Coronary artery (tissue), 2 donors: ENCODE measurements around the gene TECTA.
"Not testable (repeated sequence)": the region's sequence is repeated elsewhere in the genome, so short reads cannot be mapped to it uniquely, and the experiment has no call there.

ENCODE experiments used
- DNase-seq: peaks from one replicate; pipeline ENCODE4 v3.0.0-alpha.2; 2017; ENCODE audit warnings: low spot score
- H3K27ac ChIP-seq, 2 donors: fragments of 200-600 bp; sonication (generic); one replicate each; pipeline ENCODE4 v1.5.1; 2016 to 2019
- H3K4me3 ChIP-seq: fragments of 200-600 bp; sonication (generic); 2 replicates; pipeline ENCODE4 v1.5.1; 2016; ENCODE audit warnings: mild to moderate bottlenecking, moderate library complexity
- TF ChIP-seq, protein P1 (sequence below): fragments of 200-600 bp; sonication (generic); IDR thresholded peaks from one replicate; pipeline ENCODE4 v1.5.1; 2019; ENCODE audit warnings: antibody characterized with exemption

The TECTA gene

DNA sequence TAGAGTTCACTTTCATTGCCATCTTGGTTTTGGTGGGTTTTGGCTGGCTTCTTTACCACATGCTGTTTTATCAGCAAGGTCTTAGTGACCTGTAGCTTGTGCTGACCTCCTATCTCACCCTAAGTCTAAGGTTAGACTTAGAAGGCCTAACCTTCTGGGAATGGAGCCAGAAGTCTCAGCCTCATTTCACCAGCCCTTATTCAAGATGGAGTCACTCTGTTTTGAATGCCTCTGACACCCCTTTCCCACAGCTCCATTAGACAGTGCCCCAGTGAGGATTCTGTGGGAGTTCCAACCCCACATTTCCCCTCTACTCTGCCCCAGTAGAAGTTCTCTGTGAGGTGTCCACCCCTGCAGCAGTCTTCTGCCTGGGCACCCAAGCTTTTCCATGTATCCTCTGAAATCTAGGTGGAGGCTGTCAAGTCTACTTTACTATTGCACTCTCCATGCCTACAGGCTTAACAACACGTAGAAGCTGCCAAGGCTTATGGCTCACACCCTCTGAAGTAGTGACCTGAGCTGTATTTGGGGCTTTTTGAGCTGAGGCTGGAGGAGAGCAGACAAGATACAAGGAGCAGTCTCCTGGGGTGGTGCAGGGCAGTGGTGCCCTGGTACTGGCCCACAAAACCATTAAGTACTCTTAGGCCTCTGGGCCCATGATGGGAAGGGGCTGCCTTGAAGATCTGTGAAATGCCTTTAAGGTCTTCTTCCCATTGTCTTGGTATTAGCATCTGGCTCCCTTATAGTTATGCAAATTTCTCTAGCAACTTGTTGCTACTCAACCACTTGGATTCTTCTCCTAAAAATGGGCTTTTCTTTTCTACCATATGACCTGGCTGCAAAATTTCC, 125.6 kb downstream of the TECTA start:
- no peak for DNase-seq
- TF ChIP-seq, protein P1, sequence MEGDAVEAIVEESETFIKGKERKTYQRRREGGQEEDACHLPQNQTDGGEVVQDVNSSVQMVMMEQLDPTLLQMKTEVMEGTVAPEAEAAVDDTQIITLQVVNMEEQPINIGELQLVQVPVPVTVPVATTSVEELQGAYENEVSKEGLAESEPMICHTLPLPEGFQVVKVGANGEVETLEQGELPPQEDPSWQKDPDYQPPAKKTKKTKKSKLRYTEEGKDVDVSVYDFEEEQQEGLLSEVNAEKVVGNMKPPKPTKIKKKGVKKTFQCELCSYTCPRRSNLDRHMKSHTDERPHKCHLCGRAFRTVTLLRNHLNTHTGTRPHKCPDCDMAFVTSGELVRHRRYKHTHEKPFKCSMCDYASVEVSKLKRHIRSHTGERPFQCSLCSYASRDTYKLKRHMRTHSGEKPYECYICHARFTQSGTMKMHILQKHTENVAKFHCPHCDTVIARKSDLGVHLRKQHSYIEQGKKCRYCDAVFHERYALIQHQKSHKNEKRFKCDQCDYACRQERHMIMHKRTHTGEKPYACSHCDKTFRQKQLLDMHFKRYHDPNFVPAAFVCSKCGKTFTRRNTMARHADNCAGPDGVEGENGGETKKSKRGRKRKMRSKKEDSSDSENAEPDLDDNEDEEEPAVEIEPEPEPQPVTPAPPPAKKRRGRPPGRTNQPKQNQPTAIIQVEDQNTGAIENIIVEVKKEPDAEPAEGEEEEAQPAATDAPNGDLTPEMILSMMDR: no peak
- Histone ChIP-seq H3K27ac (no peak overlapping the region), H3K4me3 (no peak overlapping the region)

GRCh38 chr11:121228851-121229250, 127.8 kb downstream of the TECTA start:
- H3K27ac ChIP-seq: no peak overlapping the region
- TF ChIP-seq, protein P1: no peak
- H3K4me3 ChIP-seq: no peak overlapping the region
- no peak for DNase-seq

DNA sequence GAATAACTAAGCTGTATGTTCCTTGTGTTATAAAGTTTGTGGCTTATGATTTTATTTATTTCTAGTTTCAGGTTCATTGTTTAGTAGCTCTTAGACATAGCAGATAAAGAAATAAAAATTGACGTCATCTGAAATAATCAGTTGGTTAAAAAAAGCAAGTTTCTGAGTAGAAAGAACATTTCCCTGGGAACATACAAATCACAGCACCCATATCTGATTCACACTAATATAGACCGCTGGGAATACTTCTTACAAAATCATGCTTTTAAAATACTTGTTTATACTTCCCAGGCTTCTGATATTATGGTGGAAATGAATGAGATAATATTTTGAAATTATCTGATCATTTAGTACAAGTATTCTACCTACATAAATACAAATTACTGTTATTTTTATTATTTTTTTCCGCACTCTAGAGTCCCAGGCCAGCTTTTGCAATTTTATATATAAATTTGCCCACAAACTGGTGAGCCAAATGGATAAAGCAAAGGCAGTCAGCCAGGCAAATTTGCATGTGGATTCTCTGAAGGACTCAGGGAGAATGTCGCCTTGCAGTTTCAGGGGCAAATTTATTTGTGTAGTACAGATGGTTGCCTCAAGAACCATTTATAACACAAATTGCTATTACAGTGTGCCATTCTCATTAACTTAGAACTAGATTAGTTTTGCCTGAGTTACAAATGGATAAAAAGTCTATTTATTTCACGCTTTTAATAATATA, 128.6 kb downstream of the TECTA start:
- Histone ChIP-seq H3K4me3 (no peak overlapping the region), H3K27ac (no peak overlapping the region)
- TF ChIP-seq, protein P1: no peak
- DNase-seq: no peak

- no peak for DNase-seq
- Histone ChIP-seq H3K27ac (no peak overlapping the region), H3K4me3 (no peak overlapping the region)
- TF ChIP-seq, protein P1: no peak
Measured at GRCh38 chr11:121231576-121232278, 130.7 kb downstream of the TECTA start.

- Histone ChIP-seq H3K27ac (no peak overlapping the region), H3K4me3 (no peak overlapping the region)
- TF ChIP-seq, protein P1: no peak
- DNase-seq: no peak
Measured at GRCh38 chr11:121235057-121235456, 134.0 kb downstream of the TECTA start.

GRCh38 chr11:121236115-121237001, 135.3 kb downstream of the TECTA start:
- TF ChIP-seq, protein P1: no peak
- H3K27ac ChIP-seq: no peak overlapping the region
- no peak overlapping the region for H3K4me3 ChIP-seq
- no peak for DNase-seq

- H3K27ac ChIP-seq, H3K4me3 ChIP-seq: not testable (repeated sequence)
Measured at GRCh38 chr11:121237247-121237646, 136.2 kb downstream of the TECTA start.

More at GRCh38 chr11:121237247-121237646, 136.2 kb downstream of the TECTA start:
- not testable (repeated sequence) for DNase-seq
